GM18858 (cell line): ENCODE results near the gene PGLYRP4.

Experiments used
- ATAC-seq: cut with Tn5 transposase; IDR thresholded peaks from one replicate; pipeline ENCODE4 v1.9.1; 2021; ENCODE audit not compliant: unreplicated experiment

Gene PGLYRP4, protein sequence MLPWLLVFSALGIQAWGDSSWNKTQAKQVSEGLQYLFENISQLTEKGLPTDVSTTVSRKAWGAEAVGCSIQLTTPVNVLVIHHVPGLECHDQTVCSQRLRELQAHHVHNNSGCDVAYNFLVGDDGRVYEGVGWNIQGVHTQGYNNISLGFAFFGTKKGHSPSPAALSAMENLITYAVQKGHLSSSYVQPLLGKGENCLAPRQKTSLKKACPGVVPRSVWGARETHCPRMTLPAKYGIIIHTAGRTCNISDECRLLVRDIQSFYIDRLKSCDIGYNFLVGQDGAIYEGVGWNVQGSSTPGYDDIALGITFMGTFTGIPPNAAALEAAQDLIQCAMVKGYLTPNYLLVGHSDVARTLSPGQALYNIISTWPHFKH

DNA sequence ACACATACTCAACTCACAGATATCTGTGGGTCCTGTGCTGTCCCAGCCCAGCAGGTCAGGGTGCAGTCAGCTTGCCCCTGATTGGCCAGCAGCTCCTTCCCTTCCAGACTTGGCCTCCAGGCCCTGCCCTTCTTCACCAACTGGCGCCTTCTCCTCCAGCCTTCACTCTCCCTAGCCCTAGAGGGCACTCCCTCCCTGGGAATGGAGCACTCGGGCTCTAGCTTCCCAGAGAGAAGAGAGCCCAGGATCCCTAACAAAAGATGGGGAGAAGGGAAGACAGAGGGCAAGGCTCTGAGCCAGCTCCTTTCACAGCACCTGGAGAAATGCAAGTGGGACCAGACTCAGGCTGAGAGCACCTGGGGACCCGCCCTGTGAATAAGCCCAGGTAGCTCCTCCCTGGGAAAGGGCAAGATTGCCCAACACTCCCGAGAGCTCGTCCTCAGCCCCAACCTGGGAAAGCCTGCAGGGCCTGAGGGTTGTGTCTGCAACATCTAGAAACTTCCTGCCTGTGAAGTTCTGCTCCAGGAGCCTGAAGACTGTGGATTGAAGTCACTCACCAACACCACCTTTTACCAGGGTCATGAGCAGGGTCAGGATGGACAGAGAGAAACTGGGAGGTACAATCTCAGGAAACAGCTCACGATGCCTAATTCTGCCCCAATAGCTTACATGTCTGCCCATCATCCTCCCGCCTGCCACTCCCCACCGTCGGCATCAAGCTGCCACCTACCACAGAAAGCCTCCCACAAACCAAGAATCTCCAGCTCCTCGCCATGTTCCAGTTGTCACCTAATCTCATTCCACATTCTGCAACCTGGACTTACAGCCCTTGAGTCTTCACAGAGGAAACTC lies at the start of gene PGLYRP4:
Gene PGLYRP4 (minus strand): TSS at position 331 of the 852 bp plus-strand sequence. CDS start 909 bp downstream, outside the sequence.
- ATAC-seq = no peak

DNA sequence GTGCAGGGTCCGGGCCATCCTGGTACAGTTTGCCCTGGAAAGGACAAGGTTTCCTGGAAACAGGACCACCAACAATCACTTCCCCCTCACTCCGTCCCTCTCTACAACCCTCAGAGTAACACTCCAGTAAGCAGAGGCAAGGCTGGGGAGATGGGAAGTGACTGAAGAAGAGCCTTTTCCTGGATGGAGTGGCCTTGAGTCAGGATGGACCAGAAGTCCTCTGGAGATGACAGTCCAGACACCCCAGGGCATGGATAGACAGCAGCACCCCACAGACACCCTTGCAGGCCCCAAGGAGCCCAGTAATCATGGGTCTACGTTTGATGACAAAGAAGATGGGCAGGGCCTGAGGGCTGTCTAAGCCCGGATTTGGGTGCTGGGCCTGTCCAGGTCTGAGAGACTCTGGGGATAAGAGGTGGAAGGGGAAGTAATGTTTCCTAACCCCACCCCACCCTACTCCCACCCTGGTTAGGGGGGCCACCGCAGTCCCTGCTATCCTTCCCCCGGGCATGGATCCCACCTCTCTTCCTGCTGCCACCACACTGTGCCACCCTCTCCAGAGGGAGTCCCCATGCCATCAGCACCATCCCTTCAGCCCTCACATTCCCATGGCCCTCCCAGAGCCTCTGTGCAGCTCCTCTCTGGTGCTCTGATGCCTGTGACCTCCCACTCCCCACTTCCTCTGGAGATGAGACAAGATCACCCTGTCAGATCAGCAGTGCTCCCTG lies 49.4 kb upstream of the PGLYRP4 start:
- ATAC-seq = no peak

DNA sequence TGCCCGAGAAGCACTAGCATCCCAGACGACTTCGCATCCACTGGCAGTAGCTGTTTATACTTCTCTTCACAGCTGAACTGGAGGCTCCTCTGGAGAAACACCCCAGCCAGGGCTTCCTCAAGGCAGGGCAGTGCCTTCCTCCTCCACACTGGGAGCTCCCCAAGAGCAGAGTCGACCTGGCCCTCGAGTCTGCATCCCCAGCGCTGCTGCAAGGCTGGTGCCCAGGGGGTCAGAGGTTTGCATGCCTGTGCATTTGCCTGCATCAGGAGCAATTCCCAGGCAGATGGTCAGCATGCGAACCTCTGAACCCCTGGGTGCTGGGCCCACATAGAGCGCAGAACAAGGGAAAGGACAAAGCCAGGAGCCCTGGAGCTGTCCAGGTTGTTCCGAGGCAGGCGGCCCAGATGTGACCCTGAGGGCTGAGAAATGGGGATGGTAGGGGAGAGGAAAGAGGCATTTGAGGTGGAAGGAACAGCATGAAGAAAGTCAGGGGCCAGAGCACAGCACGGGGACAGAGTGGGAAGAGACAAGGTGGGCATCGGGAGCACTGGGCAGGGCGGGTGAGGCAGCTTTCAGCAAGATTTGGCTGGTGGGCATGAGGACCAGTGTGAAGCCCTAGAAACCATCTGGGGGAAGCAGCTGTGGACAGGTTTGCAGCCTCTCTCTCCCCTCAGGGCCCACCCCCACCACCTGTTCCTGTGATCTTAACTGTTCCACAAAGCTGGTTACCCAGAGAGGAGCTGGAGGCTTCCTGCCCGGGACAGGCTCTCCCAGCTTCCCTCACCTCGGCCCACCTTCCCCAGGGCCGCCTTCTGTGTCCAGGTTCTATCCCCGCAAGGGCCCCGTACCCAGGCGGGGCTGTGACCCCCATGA lies 48.6 kb upstream of the PGLYRP4 start:
- no peak for ATAC-seq

DNA sequence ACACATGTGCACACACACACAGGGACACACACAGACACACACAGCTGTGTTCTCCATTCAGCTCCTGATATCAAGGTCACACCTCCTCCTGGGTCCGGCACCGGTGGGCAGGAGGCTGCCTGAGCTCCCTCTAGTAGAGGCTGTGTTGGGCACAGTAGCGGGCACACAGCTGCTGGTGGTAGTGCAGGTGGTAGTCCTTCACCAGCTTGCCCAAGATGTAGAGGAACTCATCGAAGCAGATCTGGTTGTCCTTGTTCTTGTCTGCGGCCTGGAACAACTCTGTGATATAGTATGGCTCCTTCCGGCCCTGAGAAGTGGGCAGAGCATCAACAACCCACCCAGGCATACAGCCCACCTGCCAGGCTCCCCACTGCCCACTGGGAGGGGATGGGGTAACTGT lies 47.8 kb upstream of the PGLYRP4 start:
- ATAC-seq = no peak

DNA sequence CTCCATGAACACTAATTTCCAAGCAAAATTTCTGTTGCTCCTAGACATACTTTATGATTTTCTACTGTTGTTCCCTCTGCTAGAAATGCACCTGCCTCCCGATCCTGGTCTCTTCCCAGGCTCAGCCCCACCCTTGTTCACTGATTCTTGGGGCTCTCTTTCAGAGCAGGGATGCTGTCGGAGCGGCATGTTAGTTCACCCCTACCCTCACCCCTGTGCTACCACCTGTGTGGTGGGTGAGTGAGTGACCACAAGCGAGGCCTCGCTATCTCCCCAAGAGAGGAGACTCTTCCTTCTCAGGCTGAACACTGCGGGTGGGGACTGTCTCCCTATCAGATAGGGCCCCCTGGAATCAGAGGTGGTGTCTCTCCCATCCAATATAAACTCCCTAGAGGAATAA lies 47.1 kb upstream of the PGLYRP4 start:
- no peak for ATAC-seq

DNA sequence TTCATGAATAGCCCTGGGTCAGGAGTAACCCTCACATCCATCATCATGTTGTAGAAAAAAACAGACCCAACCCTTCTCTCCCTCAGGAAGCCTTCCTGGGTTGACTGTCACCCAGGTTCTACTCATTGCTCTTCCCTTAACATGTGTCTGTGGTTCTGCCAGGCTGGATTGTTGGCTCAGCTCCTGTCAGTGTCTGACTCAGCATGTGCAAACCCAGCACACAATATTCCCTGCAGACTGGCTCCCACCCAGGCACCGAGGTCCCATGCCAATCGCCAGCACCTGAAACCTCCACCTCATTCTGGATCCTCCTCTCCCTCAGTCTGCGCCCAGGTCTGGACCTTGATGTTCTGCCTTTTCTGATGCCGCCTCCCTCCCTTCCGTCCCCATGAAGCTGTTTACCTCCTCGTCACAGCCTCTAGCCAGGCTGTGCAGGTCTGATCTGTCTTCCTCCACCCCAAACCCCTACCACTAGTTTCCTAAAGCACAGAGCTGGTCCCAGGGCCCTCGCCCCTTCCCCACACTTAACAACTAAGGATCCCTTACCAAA lies 46.6 kb upstream of the PGLYRP4 start:
- ATAC-seq = no peak

DNA sequence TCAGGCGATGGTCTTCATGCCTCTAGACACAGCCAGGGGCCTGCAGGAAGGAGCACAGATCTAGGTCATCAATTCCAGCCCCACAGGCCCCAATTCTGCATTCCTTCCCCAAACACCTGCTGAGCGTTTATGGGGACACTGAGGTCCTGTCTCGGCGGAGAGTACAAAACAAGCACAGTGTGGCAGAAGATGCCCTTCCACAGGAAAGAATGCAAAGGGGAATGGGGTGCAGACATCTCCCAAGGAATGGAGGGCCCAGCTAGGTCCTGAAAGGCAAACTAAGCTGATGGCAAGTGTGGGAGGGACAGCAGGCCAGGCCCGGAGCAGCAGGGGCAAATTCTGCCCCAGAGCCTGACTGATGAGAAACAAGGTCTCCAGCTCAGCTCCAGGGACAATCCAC lies 45.8 kb upstream of the PGLYRP4 start:
- no peak for ATAC-seq

DNA sequence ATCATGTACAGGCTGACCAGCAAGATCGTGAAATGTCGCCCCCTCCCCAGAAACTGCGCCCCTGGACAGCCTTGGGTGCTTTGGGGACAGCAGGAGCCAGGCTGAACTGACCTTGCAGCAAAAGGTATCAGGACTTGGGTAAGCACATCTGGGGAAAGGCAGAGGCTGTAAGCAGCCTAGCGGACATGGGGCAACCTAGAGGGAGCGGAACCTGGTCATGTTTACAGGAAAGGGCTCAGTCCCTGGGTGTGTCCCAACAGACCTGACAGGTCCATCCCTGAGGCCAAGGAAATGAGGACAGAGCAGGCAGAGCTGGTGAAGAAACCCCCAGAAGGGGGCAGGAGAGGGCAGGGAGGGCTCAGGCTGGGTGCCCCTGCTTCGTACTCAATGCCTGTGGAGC lies 45.3 kb upstream of the PGLYRP4 start:
- no peak for ATAC-seq

DNA sequence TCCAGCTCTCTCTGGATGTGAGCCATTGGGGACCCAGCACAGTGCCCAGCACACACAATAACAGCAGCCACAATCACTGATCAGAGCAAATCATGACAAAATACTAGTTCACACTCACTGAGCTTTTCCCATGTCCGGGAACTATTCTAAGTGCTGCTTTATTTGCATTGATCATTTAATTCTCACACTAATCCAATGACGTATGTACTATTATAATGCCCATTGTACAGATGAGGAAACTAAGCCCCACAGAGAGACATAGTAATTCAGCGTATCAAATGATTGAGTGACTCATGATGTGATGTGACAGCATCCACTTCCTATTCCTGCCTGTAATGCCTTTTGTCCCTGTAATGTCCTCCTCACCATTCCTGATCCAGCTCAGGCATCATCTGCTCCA lies 44.2 kb upstream of the PGLYRP4 start:
- ATAC-seq = no peak

DNA sequence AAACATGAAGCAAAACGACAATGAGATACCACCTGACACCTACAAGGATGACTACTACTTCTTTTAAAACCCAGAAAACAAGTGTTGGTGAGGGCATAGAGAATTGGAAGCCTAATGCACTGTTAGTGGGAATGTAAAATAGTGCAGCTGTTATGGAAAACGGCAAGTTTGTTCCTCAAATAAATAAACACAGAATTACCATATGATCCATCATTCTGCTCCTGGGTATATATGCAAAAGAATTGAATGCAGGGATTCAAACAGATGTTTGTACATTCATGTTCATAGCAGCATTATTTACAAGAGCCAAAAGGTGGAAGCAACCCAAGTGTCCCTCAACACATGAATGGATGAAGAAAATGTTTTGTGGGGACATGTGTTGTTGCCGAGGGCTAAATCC lies 43.6 kb upstream of the PGLYRP4 start:
- ATAC-seq = no peak

DNA sequence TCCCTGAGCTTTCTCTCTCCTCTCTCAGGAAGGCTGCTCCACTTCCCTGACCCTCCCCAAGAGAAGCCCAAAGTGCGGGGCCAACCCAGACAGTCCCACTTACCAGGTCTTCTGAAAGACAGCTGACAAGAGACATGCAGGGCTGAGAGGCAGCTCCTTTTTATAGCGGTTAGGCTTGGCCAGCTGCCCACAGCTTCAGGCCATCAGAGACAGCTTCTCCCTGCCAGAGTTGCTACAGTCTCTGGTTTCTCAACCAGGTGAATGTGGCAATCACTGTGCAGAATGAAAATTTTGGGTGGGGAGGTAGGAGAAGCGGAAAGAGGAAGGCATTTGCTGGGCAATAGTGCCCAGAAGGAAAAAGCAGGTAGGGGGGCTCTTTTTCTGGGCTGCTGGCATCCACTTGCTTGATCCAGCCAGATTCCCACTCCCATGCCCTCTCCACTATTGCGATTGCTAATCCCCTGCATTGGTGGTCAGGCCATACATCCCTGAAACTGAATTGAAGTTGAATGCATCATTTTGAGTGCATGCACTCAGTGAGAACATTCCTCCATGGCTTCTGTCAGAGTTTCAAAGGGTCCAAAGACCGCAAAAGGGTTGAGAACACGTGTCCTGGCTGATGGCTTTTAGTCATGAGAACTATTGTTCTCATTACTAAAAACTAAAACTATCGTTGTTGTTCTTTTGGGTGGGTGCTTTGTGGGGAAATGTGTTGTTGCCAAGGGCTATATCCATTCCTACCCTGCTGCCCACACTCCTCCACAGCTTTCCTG lies 42.5 kb upstream of the PGLYRP4 start, which contains the start of gene S100A8:
Gene S100A8 (minus strand): TSS at position 136 of the 773 bp plus-strand sequence. CDS start 538 bp downstream, outside the sequence.
- no peak for ATAC-seq

DNA sequence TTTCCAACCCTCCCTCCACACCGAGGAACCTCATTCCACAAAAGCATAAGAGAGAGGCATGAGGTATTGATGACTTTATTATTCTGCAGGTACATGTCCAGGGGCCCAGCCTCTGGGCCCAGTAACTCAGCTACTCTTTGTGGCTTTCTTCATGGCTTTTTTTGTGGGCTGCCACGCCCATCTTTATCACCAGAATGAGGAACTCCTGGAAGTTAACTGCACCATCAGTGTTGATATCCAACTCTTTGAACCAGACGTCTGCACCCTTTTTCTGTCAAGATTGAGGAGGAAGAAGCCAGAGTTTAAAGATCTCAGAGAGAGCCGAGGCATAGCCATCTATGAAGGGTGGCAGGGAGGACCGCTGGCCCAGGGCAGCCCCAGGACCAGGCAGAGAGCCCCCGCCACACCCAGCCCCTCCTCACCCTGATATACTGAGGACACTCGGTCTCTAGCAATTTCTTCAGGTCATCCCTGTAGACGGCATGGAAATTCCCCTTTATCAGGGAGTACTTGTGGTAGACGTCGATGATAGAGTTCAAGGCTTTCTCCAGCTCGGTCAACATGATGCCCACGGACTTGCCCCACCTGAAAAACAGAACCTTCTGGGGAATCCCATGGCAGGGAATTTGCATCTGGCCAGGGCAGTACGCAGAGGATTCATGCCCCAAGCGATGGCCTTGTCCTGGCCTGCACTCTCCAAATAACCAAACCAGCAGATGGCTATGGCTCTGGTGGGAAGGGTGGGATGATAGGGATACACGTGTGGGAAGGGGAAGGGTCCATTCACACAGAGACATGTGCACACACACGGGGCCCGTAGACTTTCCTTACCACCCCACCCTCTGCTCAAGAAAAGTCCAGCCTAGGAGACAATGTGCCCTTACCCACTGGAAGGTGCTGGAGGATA lies 41.6 kb upstream of the PGLYRP4 start:
- ATAC-seq = no peak

DNA sequence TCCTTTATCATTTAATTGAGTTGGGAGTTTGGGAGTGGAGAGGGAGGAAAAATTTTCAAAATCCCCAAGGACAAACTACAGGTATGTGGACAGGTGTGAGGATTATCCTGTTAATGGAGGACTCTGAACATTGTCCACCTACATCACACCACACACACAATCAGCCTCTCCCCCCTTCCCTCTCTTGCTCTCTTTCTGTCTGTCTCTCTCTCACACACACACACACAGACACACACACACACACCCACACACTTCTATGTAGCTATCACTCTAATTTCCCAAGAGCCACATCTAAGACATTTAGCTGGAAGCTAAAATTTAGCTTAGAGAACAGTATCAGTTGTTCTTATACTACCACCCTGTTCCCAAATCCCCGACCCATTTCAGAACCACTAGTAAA lies 40.8 kb upstream of the PGLYRP4 start:
- no peak for ATAC-seq

DNA sequence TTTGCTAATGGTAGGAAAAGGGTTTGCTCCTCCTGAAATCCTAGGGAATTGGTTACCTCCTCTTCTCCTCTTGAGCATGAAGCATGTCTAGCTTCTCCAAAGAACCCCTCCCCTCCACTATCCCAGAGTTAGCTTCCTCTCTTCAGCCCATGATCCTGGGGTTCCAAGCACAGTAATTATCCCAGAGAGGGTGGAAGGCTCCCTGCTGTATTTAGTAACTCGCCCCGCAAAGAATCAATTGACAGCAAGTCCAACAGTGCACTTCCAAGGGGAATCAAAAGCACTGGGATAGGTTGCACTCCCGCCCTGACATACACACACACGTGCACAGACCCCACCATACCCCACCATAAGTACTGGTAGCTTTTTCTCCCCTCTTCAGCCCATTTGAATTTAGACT lies 39.1 kb upstream of the PGLYRP4 start:
- ATAC-seq = no peak

DNA sequence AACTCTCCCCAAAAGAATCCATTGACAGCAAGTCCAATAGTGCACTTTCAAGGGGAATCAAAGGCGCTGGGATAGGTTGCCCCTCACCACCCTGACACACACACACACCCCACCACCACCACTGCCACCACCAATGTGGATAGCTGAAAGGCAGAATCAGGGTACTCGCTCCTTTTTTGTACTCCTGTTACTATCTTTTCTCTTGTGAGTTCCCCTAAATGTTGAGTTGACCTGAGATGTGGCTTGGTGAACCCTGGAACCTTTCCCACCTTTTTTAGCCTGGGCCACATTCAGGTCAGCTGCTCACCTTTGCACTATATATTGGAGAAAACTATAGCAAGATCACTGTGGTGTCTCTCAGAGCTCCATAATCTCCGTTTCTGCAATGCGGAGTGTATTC lies 38.4 kb upstream of the PGLYRP4 start:
- ATAC-seq = no peak

DNA sequence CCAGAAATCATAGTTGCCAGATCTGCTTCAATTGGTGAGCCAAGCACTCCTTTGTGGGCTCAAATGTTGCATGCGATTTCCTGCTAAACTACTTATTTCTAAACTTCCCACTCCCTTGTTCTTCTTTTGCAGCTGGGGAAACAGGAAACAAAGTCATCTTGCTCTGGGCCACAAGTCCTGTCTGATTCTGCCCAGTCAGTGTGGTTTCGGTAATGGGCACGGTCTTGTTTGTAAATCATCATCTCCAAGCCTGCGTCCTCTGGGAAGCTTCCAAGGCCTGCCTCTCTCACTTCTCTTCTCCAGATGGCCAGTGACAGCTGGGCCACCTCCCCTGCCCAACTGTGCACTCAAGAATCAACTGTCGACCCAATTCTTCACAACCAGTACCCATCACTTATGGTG lies 37.9 kb upstream of the PGLYRP4 start:
- no peak for ATAC-seq

DNA sequence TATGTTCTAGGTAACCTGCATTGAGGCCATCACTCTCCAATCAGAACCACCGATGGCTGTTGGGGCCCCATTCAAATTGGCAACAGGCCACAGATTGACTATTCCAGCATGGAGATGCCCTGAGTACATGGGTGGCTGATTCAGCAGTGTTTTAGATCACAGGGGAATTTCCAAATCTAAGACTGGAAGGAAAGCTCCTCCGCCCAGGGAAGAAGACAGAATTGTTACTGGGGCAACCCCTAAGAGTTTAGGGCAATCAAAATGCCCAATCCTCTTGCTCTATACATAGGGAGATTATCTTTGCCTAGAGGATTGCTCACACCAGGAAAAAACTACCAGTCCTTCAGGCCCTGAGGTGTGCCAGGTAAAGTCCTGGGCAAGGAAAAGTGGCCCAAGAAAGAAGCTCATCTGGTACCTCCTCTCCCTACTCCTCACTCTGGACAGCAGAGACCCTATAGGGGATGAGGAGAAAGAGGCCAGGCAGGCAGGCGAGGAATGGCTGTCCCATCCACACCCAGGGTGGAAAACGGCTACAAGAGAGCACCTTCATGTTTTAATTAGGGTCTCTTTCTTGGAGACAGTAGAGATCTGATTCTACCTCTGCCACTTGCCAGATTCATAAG lies 36.4 kb upstream of the PGLYRP4 start:
- ATAC-seq = no peak

DNA sequence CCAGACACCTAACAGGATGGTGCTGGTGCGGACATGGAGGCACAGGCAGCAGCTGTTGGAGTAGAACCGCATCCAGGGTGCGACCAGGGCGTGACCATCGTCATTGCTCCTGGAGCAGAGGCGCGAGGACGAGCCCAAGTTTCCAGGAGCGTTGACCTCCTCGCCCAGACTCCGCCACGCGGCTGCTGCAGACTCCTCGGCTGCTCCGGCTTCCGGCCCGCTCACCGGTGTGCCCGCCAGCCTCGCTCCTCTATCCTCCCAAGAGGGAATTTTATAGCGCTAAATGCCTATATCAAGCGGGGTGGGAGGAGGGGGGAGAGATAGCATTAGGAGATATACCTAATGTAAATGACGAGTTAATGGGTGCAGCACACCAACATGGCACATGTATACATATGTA lies 32.1 kb upstream of the PGLYRP4 start:
- ATAC-seq = no peak
